Dermis blood vessel endothelial cell (primary cell): ENCODE results near the gene OR51V1. TPM values are rescaled to one million over a fixed set of nuclear protein-coding genes. Genes with fewer than 3 reads are reported as not detected.
"Not testable (repeated sequence)": the region's sequence is repeated elsewhere in the genome, so short reads cannot be mapped to it uniquely, and the experiment has no call there.

Source experiments
- DNase-seq: peaks from one replicate; pipeline ENCODE4 v3.0.0; 2010
- total RNA-seq: library from RNA; depleted of rRNA; stranded (reverse); fragments of >200 nt; gene quantifications from 2 replicates; pipeline ENCODE4 v1.2.3, GENCODE V29; 2014

The OR51V1 gene
- total RNA-seq, 1 donor from 2014 or later, result not detected

GRCh38 chr11:5164807-5165206 is 35.7 kb downstream of the OR51V1 start:
- not testable (repeated sequence) for DNase-seq

GRCh38 chr11:5161045-5161444 is 39.4 kb downstream of the OR51V1 start:
- DNase-seq, result not testable (repeated sequence)

GRCh38 chr11:5160217-5160616 is 40.3 kb downstream of the OR51V1 start:
- DNase-seq, result not testable (repeated sequence)

- DNase-seq, result no peak
These were observed 40.7 kb downstream of the OR51V1 start for GRCh38 chr11:5159806-5160205.

- no peak for DNase-seq
These were observed 45.8 kb downstream of the OR51V1 start, which contains the start of gene OR52A1 for GRCh38 chr11:5154657-5155056. TSS of gene OR52A1 (minus strand) at chr11:5154757. CDS start at chr11:5152369, 2,388 bp downstream.

- no peak for DNase-seq
These were observed 46.7 kb downstream of the OR51V1 start for GRCh38 chr11:5153574-5154431.

GRCh38 chr11:5151713-5152153 is 48.7 kb downstream of the OR51V1 start:
- DNase-seq, result no peak

Other genes starting within 250 kb of the OR51V1 start
- not detected in 2 replicates for gene OR51A2, start 245.0 kb downstream of the OR51V1 start, total RNA-seq
- gene OR51L1, start 205.8 kb downstream of the OR51V1 start, total RNA-seq, result not detected in 2 replicates
- gene OR52J3, start 154.2 kb downstream of the OR51V1 start, total RNA-seq, result not detected in 2 replicates
- not detected in 2 replicates for gene OR52E2, start 141.1 kb downstream of the OR51V1 start, total RNA-seq
- gene OR52E1, start 131.1 kb downstream of the OR51V1 start, total RNA-seq, result not detected in 2 replicates
- gene OR52A5, start 62.3 kb downstream of the OR51V1 start, total RNA-seq, result not detected in 2 replicates
- gene OR52A1, start 45.9 kb downstream of the OR51V1 start, total RNA-seq, result not detected in 2 replicates
- gene HBB, start 26.4 kb upstream of the OR51V1 start, total RNA-seq, result not detected in 2 replicates
- not detected in 2 replicates for gene HBD, start 33.8 kb upstream of the OR51V1 start, total RNA-seq
- gene HBG1, start 49.2 kb upstream of the OR51V1 start, total RNA-seq, result not detected in 2 replicates
- not detected in 2 replicates for gene HBG2, start 54.1 kb upstream of the OR51V1 start, total RNA-seq
- gene HBE1, start 69.3 kb upstream of the OR51V1 start, total RNA-seq, result not detected in 2 replicates
- gene OR51B4, start 101.3 kb upstream of the OR51V1 start, total RNA-seq, result not detected in 2 replicates
- gene OR51B2, start 123.6 kb upstream of the OR51V1 start, total RNA-seq, result not detected in 2 replicates
- not detected in 2 replicates for gene OR51B5, start 142.8 kb upstream of the OR51V1 start, total RNA-seq
- gene OR51B6, start 150.8 kb upstream of the OR51V1 start, total RNA-seq, result not detected in 2 replicates
- gene OR51M1, start 183.1 kb upstream of the OR51V1 start, total RNA-seq, result not detected in 2 replicates
- not detected in 2 replicates for gene OR51Q1, start 221.4 kb upstream of the OR51V1 start, total RNA-seq
- not detected in 2 replicates for gene OR51I1, start 240.8 kb upstream of the OR51V1 start, total RNA-seq
- gene OR51I2, start 248.6 kb upstream of the OR51V1 start, total RNA-seq, result not detected in 2 replicates